ENCODE results near the gene FASTKD1. TPM values are rescaled to one million over a fixed set of nuclear protein-coding genes. Genes with fewer than 3 reads are reported as not detected.
A peak's percentile ranks its signal among the peaks of the same experiment; 100 is the strongest.
"Not testable (repeated sequence)": the region's sequence is repeated elsewhere in the genome, so short reads cannot be mapped to it uniquely, and the experiment has no call there.

Gene FASTKD1
- total and polyA plus RNA-seq, 9 donors: 1.9 to 14.1 (median 8.0) TPM

- TF ChIP-seq EP300 (IDR thresholded peaks at IDR 0.05) (no peak), CTCF (IDR thresholded peaks at IDR 0.05) (no peak), POLR2A (IDR thresholded peaks at IDR 0.05) (no peak)
- intact Hi-C loops (cut with DNase I): no loop called here
- 65 to 87% (median 68%) methylated on average over 3 of the region's 3 CpGs for WGBS, 3 donors
Measured at GRCh38 chr2:169542433-169542832, 31.2 kb downstream of the FASTKD1 start.

GRCh38 chr2:169540146-169540545 is 33.5 kb downstream of the FASTKD1 start:
- Histone ChIP-seq H3K9me3 (no peaks in the 10 kb centered on the region), H3K27ac (no peak overlapping the region), H3K4me1 (ENCODE audit: insufficient read depth) (no peaks in the 10 kb centered on the region), H3K27me3 (no peaks in the 10 kb centered on the region), H3K4me3 (no peak overlapping the region), H3K36me3 (no peaks in the 10 kb centered on the region)
- 15 to 50% (median 21%) methylated on average over 2 of the region's 2 CpGs for WGBS, 3 donors
- DNase-seq: no peak
- intact Hi-C loops (cut with DNase I): no loop called here
- TF ChIP-seq POLR2A (IDR thresholded peaks at IDR 0.05): no peak
- TF ChIP-seq EP300 (IDR thresholded peaks at IDR 0.05): no peak
- TF ChIP-seq CTCF (IDR thresholded peaks at IDR 0.05): no peak

More at GRCh38 chr2:169542433-169542832, 31.2 kb downstream of the FASTKD1 start:
- Histone ChIP-seq H3K4me1 (ENCODE audit: insufficient read depth) (no peaks in the 10 kb centered on the region), H3K9me3 (no peaks in the 10 kb centered on the region), H3K27me3 (no peaks in the 10 kb centered on the region), H3K36me3 (no peaks in the 10 kb centered on the region), H3K27ac (no peak overlapping the region), H3K4me3 (no peak overlapping the region)
- no peak for DNase-seq

- intact Hi-C loops (cut with DNase I); H3K4me1 ChIP-seq (ENCODE audit: insufficient read depth); H3K27me3 ChIP-seq; H3K36me3 ChIP-seq; H3K9me3 ChIP-seq; H3K27ac ChIP-seq; DNase-seq; H3K4me3 ChIP-seq: not testable (repeated sequence)
- WGBS, 3 donors: 86 to 91% (median 87%) methylated on average over 2 of the region's 2 CpGs
Measured at GRCh38 chr2:169539460-169539859, 34.2 kb downstream of the FASTKD1 start.

- no peaks in the 10 kb centered on the region for H3K36me3 ChIP-seq
- TF ChIP-seq CTCF (IDR thresholded peaks at IDR 0.05) (peak; percentile 51 to 66 (median 65)), EP300 (IDR thresholded peaks at IDR 0.05) (no peak)
- no peaks in the 10 kb centered on the region for H3K9me3 ChIP-seq
- H3K27ac ChIP-seq: no peak overlapping the region
- DNase-seq: peak; percentile 37 to 70 (median 66)
- intact Hi-C loops (cut with DNase I): no loop called here
- 22 to 26% (median 24%) methylated on average over 2 of the region's 2 CpGs for WGBS, 3 donors
- H3K27me3 ChIP-seq: no peaks in the 10 kb centered on the region
- H3K4me3 ChIP-seq: no peak overlapping the region
- H3K4me1 ChIP-seq (ENCODE audit: insufficient read depth): no peaks in the 10 kb centered on the region
Measured at GRCh38 chr2:169528271-169528701, 45.4 kb downstream of the FASTKD1 start.

GRCh38 chr2:169526451-169526850 is 47.2 kb downstream of the FASTKD1 start:
- H3K36me3 ChIP-seq: no peaks in the 10 kb centered on the region
- intact Hi-C loops (cut with DNase I): no loop called here

More at GRCh38 chr2:169526451-169526850, 47.2 kb downstream of the FASTKD1 start:
- no peaks in the 10 kb centered on the region for H3K4me1 ChIP-seq (ENCODE audit: insufficient read depth)
- H3K27me3 ChIP-seq: no peaks in the 10 kb centered on the region
- TF ChIP-seq EP300 (IDR thresholded peaks at IDR 0.05) (no peak), CTCF (IDR thresholded peaks at IDR 0.05) (no peak), POLR2A (IDR thresholded peaks at IDR 0.05) (no peak)
- DNase-seq: no peak
- no peak overlapping the region for H3K4me3 ChIP-seq
- no peaks in the 10 kb centered on the region for H3K9me3 ChIP-seq
- no peak overlapping the region for H3K27ac ChIP-seq

Measured in ovary (tissue), 9 donors.